GM21737 (cell line): Measurements from ENCODE around the gene LUC7L.
"Not testable (repeated sequence)": the region's sequence is repeated elsewhere in the genome, so short reads cannot be mapped to it uniquely, and the experiment has no call there.

Source experiments
- ATAC-seq: cut with Tn5 transposase; IDR thresholded peaks from one replicate; pipeline ENCODE4 v1.9.1; 2021; ENCODE audit warnings: mild to moderate bottlenecking, moderate library complexity; ENCODE audit not compliant: unreplicated experiment

The LUC7L gene

GRCh38 chr16:263944-264343 is 34.7 kb upstream of the LUC7L start:
- no peak for ATAC-seq

GRCh38 chr16:263182-263774 is 34.0 kb upstream of the LUC7L start:
- ATAC-seq, result no peak

GRCh38 chr16:262121-262745 is 33.0 kb upstream of the LUC7L start:
- ATAC-seq, result no peak

- ATAC-seq, result no peak
Observed at GRCh38 chr16:261031-261691, 31.9 kb upstream of the LUC7L start.

GRCh38 chr16:260326-260725 is 31.1 kb upstream of the LUC7L start:
- ATAC-seq, result no peak

- no peak for ATAC-seq
Observed at GRCh38 chr16:259814-260253, 30.6 kb upstream of the LUC7L start.

GRCh38 chr16:259226-259625 is 30.0 kb upstream of the LUC7L start:
- no peak for ATAC-seq

GRCh38 chr16:258091-258490 is 28.8 kb upstream of the LUC7L start:
- ATAC-seq, result not testable (repeated sequence)

- no peak for ATAC-seq
Observed at GRCh38 chr16:255183-255582, 25.9 kb upstream of the LUC7L start.

GRCh38 chr16:254461-254860 is 25.2 kb upstream of the LUC7L start:
- no peak for ATAC-seq

GRCh38 chr16:253833-254232 is 24.6 kb upstream of the LUC7L start:
- no peak for ATAC-seq

GRCh38 chr16:252366-253337 is 23.4 kb upstream of the LUC7L start:
- no peak for ATAC-seq

- no peak for ATAC-seq
Observed at GRCh38 chr16:249431-249830, 20.2 kb upstream of the LUC7L start.

GRCh38 chr16:247027-247426 is 17.8 kb upstream of the LUC7L start:
- ATAC-seq, result no peak

GRCh38 chr16:245105-245504 is 15.9 kb upstream of the LUC7L start:
- no peak for ATAC-seq

- no peak for ATAC-seq
Observed at GRCh38 chr16:243348-243747, 14.1 kb upstream of the LUC7L start.

GRCh38 chr16:242281-242680 is 13.0 kb upstream of the LUC7L start:
- ATAC-seq, result no peak

- ATAC-seq, result no peak
Observed at GRCh38 chr16:240559-240958, 11.3 kb upstream of the LUC7L start.

- ATAC-seq, result no peak
Observed at GRCh38 chr16:239948-240277, 10.7 kb upstream of the LUC7L start.

GRCh38 chr16:234468-235305 is 5.4 kb upstream of the LUC7L start, which contains the start of gene FAM234A:
Gene FAM234A, plus strand, starts transcription at chr16:234821. Its CDS starts 19,593 bp downstream, at chr16:254414.
- peak; percentile 76 for ATAC-seq
